Hepatocyte (in vitro differentiated cells): ENCODE results near the gene ASAP2.

ENCODE experiments used
- EZH2phosphoT487 ChIP-seq: fragments of 200-600 bp; sonication (generic); IDR thresholded peaks from one replicate; pipeline ENCODE4 v1.6.1; 2018; ENCODE audit warnings: antibody characterized with exemption, mild to moderate bottlenecking, low read depth, moderate library complexity; ENCODE audit not compliant: unreplicated experiment, severe bottlenecking
- TF ChIP-seq, protein P1 (sequence below): fragments of 200-600 bp; sonication (generic); IDR thresholded peaks from 2 replicates; pipeline ENCODE4 v1.5.1; 2016; ENCODE audit warnings: antibody characterized with exemption, mild to moderate bottlenecking; ENCODE audit not compliant: poor library complexity

GRCh38 chr2:9385841-9386240 is 179.2 kb downstream of the ASAP2 start:
- TF ChIP-seq, protein P1, sequence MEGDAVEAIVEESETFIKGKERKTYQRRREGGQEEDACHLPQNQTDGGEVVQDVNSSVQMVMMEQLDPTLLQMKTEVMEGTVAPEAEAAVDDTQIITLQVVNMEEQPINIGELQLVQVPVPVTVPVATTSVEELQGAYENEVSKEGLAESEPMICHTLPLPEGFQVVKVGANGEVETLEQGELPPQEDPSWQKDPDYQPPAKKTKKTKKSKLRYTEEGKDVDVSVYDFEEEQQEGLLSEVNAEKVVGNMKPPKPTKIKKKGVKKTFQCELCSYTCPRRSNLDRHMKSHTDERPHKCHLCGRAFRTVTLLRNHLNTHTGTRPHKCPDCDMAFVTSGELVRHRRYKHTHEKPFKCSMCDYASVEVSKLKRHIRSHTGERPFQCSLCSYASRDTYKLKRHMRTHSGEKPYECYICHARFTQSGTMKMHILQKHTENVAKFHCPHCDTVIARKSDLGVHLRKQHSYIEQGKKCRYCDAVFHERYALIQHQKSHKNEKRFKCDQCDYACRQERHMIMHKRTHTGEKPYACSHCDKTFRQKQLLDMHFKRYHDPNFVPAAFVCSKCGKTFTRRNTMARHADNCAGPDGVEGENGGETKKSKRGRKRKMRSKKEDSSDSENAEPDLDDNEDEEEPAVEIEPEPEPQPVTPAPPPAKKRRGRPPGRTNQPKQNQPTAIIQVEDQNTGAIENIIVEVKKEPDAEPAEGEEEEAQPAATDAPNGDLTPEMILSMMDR: no peak
- no peak for TF ChIP-seq EZH2phosphoT487
